ENCODE data around the gene PSG6.
"Not testable (repeated sequence)": the region's sequence is repeated elsewhere in the genome, so short reads cannot be mapped to it uniquely, and the experiment has no call there.

- TF ChIP-seq, protein P1, sequence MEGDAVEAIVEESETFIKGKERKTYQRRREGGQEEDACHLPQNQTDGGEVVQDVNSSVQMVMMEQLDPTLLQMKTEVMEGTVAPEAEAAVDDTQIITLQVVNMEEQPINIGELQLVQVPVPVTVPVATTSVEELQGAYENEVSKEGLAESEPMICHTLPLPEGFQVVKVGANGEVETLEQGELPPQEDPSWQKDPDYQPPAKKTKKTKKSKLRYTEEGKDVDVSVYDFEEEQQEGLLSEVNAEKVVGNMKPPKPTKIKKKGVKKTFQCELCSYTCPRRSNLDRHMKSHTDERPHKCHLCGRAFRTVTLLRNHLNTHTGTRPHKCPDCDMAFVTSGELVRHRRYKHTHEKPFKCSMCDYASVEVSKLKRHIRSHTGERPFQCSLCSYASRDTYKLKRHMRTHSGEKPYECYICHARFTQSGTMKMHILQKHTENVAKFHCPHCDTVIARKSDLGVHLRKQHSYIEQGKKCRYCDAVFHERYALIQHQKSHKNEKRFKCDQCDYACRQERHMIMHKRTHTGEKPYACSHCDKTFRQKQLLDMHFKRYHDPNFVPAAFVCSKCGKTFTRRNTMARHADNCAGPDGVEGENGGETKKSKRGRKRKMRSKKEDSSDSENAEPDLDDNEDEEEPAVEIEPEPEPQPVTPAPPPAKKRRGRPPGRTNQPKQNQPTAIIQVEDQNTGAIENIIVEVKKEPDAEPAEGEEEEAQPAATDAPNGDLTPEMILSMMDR (conservative IDR thresholded peaks at IDR 0.05; ENCODE audit: low read depth, low read length): not testable (repeated sequence)
- not testable (repeated sequence) for TF ChIP-seq EZH2 (IDR thresholded peaks at IDR 0.05; ENCODE audit: borderline replicate concordance, low read depth, low read length, poor library complexity, severe bottlenecking)
Observed at GRCh38 chr19:42899110-42899509, 18.6 kb downstream of the PSG6 start.

All from A673 (cell line).